WERI-Rb-1 (cell line): ENCODE results near the gene TPPP2.

Experiments used
- DNase-seq: peaks from one replicate; pipeline ENCODE4 v3.0.0-alpha.2; 2020
- H3K27ac ChIP-seq: fragments of 250-450 bp; sonication (Bioruptor Pico); 2 replicates; pipeline ENCODE4 v1.5.1; 2020; ENCODE audit warnings: mild to moderate bottlenecking, moderate library complexity
- H3K27me3 ChIP-seq: fragments of 250-450 bp; sonication (Bioruptor Pico); 2 replicates; pipeline ENCODE4 v1.5.1; 2021; ENCODE audit warnings: mild to moderate bottlenecking, low read depth, moderate library complexity; ENCODE audit not compliant: insufficient read depth, severe bottlenecking
- H3K36me3 ChIP-seq: fragments of 250-450 bp; sonication (Bioruptor Pico); 2 replicates; pipeline ENCODE4 v1.5.1; 2020; ENCODE audit warnings: mild to moderate bottlenecking, moderate library complexity
- H3K4me3 ChIP-seq: 2 replicates; pipeline ENCODE4 v1.5.1; 2011; ENCODE audit warnings: low read depth, mild to moderate bottlenecking, control low read depth, low read length
- H3K9me3 ChIP-seq: fragments of 250-450 bp; sonication (Bioruptor Pico); 2 replicates; pipeline ENCODE4 v1.5.1; 2021; ENCODE audit warnings: mild to moderate bottlenecking, moderate library complexity; ENCODE audit not compliant: severe bottlenecking
- CTCF ChIP-seq: IDR thresholded peaks from 2 replicates; pipeline ENCODE4 v1.5.1; 2011; ENCODE audit warnings: low read depth, mild to moderate bottlenecking, control low read depth, inconsistent platforms, low read length

The TPPP2 gene

GRCh38 chr14:21070083-21070609 is 40.1 kb downstream of the TPPP2 start, which contains the start of gene ARHGEF40:
Gene ARHGEF40 (plus strand): TSS chr14:21070304. CDS start chr14:21070397, 93 bp downstream.
- Histone ChIP-seq H3K27me3 (no peaks in the 10 kb centered on the region), H3K36me3 (peaks cover 11% of the 10 kb centered on the region), H3K4me3 (peak within 1 kb of the TSS; percentile 74), H3K27ac (peak within 1 kb of the TSS; percentile 83), H3K9me3 (no peaks in the 10 kb centered on the region)
- DNase-seq, result peak; percentile 61
- TF ChIP-seq CTCF, result no peak

- H3K4me3 ChIP-seq, result peak overlapping the region; percentile 74
- H3K27ac ChIP-seq, result peak overlapping the region; percentile 83
- no peaks in the 10 kb centered on the region for H3K9me3 ChIP-seq
- H3K36me3 ChIP-seq, result peaks cover 13% of the 10 kb centered on the region
- TF ChIP-seq CTCF, result no peak
- peak; percentile 75 for DNase-seq
- no peaks in the 10 kb centered on the region for H3K27me3 ChIP-seq
These were observed 40.7 kb downstream of the TPPP2 start for GRCh38 chr14:21070610-21071224.

- DNase-seq, result peak; percentile 88
- H3K27me3 ChIP-seq, result no peaks in the 10 kb centered on the region
- peaks cover 20% of the 10 kb centered on the region for H3K36me3 ChIP-seq
- peak overlapping the region; percentile 83 for H3K27ac ChIP-seq
- no peaks in the 10 kb centered on the region for H3K9me3 ChIP-seq
- TF ChIP-seq CTCF, result no peak
- H3K4me3 ChIP-seq, result peak overlapping the region; percentile 74
These were observed 41.4 kb downstream of the TPPP2 start for GRCh38 chr14:21071225-21072030.

- Histone ChIP-seq H3K27ac (peak overlapping the region; percentile 83; the same call in 1 of the 2 replicates), H3K27me3 (no peaks in the 10 kb centered on the region), H3K4me3 (peak overlapping the region; percentile 74), H3K36me3 (peaks cover 25% of the 10 kb centered on the region), H3K9me3 (no peaks in the 10 kb centered on the region)
- TF ChIP-seq CTCF, result no peak
- no peak for DNase-seq
These were observed 42.0 kb downstream of the TPPP2 start for GRCh38 chr14:21072031-21072473.

- H3K4me3 ChIP-seq, result no peak overlapping the region
- no peak for TF ChIP-seq CTCF
- H3K27ac ChIP-seq, result no peak overlapping the region
- no peaks in the 10 kb centered on the region for H3K27me3 ChIP-seq
- peaks cover 25% of the 10 kb centered on the region for H3K36me3 ChIP-seq
- no peaks in the 10 kb centered on the region for H3K9me3 ChIP-seq
- no peak for DNase-seq
These were observed 42.8 kb downstream of the TPPP2 start for GRCh38 chr14:21072781-21073339.
